Left colon (tissue), 2 donors: Measurements from ENCODE around the gene GRIP1. TPM values are rescaled to one million over a fixed set of nuclear protein-coding genes. Genes with fewer than 3 reads are reported as not detected.

Source experiments
- ATAC-seq: fragments of 200-7000 bp; cut with Tn5 transposase; one replicate; pipeline ENCODE4 v1.9.1; 2020; ENCODE audit warnings: mild to moderate bottlenecking, moderate library complexity
- DNase-seq, 2 donors: peaks; one replicate each; pipeline ENCODE4 v3.0.0-alpha.2; 2020
- intact Hi-C, 2 donors: fragments of 100-400 bp; cut with DNase I in 1 of 2; cut with micrococcal nuclease in 1 of 2; formaldehyde crosslinking; loops; one replicate each; pipeline versions ENCODE4 v1.11.2 to v1.14.0; 2022; cut with DNase I, micrococcal nuclease
- total RNA-seq, 2 donors: library from RNA; stranded (reverse); fragmentation: NEBNext Ultra II Directional; extraction: Animal tissue kit (Norgen Biotek cat#: 25700); gene quantifications; one replicate each; pipeline ENCODE4 v1.2.1, GENCODE V29; 2021
- donor health status: DM: no; HTN: no; CAD: no.
- donor health status: DM: yes; HTN: yes; CAD: no.

The GRIP1 gene
- total RNA-seq, 2 donors from 2014 or later: 3.5 to 11.4 TPM

DNA sequence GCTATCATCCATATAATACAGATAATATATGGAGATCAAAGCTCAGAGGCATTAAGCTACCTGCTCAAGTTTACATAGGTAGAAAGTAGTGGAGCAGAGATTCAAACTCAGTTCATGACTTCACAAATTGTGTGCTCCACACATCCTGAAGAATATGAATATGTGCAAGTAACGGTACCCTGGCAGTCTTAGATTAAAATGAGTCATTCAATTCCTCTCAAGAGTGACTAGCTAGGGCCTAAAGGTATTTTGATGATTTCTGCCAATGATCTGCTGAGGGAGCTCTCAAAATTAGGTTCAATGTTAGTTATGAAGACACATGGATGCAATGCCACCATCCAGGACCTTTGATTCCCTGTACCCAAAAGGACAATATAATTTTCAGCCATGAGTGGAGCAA is 58.9 kb downstream of the GRIP1 start:
- intact Hi-C loops: no loop called here
- no peak for ATAC-seq
- DNase-seq: no peak

DNA sequence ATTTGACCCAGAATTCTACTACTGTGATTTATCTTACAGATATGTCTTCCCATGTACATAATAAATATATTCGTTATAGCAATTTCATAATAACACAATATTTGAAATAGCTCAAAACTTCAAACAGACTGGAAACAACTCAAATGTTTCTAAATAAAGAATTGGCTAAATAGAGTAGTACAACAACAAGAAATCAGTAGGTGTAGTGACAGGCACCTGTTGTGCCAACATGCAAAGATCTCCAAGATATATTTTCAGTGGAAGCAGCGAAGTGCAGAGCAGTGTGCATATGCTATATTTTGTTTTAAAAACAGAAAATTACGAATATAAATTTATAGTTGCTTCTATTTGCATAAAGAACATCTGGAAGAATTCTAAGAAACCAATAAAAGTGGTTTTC is 60.9 kb downstream of the GRIP1 start:
- ATAC-seq: no peak
- intact Hi-C loops: no loop called here
- DNase-seq: no peak

DNA sequence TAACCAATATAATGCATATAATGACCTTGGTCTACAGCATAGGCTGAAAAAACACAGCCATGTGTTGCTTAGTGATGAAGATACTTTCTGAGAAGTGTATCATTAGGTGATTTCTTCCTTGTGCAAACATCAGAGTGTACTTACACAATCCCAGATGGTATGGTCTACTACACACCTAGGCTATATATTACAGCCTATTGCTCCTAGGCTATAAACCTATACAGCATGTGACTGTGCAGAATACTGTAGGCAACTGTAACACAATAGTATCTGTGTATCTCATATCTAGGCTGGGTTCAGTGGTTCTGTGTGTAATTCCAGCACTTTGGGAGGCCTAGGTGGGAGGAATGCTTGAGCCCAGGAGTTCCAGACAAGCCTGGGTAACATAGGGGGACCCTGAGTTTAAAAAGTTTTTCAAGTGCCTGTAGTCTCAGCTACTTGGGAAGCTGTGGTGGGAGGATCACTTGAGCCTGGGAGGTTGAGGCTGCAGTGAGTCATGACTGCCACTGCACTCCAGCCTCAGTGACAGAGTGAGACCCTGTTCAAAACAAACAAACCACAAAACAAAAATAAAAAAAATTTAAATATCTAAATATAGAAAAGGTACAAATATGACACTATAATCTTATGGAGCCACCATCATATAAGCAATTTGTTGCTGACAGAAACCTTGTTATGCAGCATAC is 66.6 kb downstream of the GRIP1 start:
- ATAC-seq: peak; percentile 92
- no peak for DNase-seq
- intact Hi-C loops: no loop called here

DNA sequence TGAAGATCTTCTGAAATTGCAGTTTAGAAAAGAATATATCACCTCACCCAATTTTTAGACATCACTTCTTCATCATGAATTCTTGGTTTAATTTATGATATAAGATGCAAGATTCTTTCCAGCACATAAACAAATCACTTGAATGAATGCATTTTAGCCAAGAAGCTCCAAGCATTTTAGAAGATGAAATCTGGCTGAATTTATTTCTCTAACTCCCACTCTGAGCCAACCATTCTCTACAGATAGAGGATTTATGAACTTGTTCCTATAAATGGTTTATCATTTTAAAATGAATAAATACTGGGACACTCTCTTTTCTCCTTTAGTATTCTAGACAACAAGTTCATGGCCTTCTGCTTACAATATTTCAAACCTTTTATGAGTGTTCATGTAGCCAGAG is 71.7 kb downstream of the GRIP1 start:
- intact Hi-C loops: no loop called here
- no peak for DNase-seq

GRCh38 chr12:66605293-66605692 is 73.6 kb downstream of the GRIP1 start:
- ATAC-seq: no peak
- DNase-seq: no peak
- intact Hi-C loops: no loop called here

More for the DNA sequence above, 71.7 kb downstream of the GRIP1 start:
- ATAC-seq: no peak

GRCh38 chr12:66603981-66604479 is 74.8 kb downstream of the GRIP1 start:
- no peak for ATAC-seq
- intact Hi-C loops: no loop called here
- no peak for DNase-seq

DNA sequence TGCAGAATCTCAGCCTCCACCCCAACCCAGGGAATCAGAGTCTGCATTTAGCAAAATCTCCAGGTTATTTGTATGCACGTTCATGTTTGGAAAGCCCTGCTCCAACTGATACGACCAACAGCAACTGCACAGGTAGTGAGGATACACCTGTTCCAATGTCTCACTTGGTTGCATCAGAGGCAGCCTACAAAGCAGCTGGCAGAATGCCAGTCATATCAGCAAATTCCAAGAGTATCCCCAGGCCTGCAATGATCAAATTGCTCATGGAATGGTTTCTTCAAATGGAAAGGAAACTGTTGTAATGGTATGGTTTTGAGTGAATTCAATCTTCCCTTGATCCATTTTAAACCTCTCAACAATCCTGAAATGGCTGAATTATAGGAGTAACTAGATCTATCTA is 75.4 kb downstream of the GRIP1 start:
- DNase-seq (no peak), ATAC-seq (no peak)
- intact Hi-C loops: no loop called here

DNA sequence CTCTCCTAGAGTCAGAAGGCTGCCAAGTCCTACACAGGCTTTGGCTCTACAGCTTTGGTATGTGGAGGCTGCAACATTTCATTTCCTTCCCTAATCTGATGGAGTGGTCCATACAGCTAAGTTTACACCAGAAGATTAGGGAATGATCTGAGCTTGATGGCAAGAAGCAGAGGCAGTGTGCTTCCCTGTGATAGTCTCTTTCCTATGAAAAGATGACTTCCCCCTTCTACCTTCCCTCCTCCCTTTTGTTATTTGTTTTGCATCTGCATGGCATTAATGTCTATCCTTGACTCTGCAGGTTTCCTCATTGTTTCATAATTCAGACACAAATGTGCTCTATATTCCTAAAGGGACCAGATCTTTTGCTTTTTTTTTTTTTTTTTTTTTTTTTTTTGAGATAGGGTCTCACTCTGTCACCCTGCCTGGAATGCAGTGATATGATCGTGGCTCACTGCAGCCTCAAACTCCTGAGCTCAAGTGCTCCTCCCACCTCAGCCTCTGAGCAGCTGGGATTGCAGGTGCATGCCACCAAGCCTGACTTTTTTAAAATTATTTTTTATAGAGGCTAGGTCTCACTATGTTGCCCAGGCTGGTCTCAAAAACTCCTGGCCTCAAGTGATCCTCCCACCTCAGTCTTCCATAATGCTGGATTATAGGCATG is 76.3 kb downstream of the GRIP1 start:
- ATAC-seq (no peak), DNase-seq (no peak)
- intact Hi-C loops: no loop called here

DNA sequence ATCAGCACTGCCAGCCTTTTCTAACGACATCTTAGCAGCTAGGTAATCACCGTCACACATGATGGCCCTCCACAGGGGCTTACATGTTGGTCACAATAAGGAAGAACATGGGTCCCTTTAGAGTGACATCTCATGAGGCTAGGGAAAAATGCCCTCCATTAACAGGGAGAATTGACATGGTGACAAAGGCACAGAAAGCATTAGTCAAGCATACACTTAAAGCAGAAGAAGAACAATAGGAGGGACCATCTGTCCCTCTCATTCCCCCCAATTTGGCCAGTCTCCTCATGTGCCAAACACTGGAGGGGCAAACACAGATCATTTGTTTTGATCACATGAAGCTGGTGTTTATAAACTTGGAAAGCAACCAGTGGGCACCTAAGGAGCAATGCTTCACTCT is 78.0 kb downstream of the GRIP1 start:
- ATAC-seq: no peak
- intact Hi-C loops: no loop called here
- no peak for DNase-seq

DNA sequence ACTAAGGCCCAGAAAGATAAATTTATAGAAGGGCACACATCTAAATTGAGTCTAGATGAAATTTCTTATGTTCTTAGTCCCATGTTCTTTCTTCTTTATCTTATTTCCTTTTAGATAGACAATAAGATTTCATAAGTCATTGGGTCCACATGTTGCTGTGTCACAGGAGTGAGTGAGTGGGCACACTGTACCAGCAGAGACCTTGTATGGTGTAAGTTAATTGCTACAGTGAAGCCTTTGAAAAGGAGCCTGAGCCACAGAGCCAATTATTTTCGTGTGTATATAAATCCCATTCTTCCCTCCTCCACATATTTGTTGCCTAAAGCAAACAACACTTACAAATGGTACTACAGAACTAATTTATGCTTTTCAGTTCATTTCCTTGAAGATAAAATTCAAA is 79.1 kb downstream of the GRIP1 start:
- ATAC-seq (no peak), DNase-seq (no peak)
- intact Hi-C loops: no loop called here

DNA sequence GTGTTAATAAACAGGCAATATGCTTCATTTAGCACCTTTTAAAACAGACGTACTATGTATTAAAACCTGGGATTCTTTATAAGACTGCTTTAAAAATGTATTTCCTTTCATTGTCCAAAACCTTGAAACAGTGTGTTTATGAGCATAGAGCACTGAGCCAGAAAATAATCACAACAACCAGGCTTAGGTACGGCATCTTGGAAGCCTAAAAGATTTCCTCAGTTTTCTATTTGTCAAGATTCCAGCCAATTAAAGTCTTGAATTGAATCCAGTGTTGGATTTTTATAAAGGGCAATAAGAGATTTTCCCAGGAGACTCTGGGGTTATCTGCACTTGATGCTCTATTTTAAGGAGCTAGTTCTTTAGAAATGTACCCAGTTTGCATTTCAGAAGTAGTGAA is 80.3 kb downstream of the GRIP1 start:
- DNase-seq (no peak), ATAC-seq (no peak)
- intact Hi-C loops: no loop called here

GRCh38 chr12:66598079-66598478 is 80.8 kb downstream of the GRIP1 start:
- DNase-seq: no peak
- intact Hi-C loops: no loop called here
- no peak for ATAC-seq

- intact Hi-C loops: no loop called here
- ATAC-seq (no peak), DNase-seq (no peak)
Observed at GRCh38 chr12:66596199-66596598, 82.7 kb downstream of the GRIP1 start.

DNA sequence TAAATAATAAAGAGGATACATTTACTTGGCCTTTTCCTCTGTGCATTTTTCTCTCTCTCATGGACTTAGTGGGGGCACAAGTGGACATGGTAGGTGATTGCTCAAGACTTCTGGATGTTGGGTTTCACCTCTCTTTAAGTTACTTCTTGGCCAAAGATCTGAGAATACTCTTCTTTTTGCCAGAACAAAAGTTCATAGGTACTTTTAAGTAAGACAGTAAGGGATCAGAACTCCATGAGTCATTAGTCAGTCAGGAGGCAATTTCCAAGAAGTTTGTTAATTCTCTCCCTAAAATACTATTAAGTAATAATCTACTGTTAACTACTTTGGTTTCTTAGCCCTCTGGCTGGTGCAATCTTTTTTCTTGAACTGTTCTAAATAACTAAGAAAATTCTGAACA is 84.2 kb downstream of the GRIP1 start:
- intact Hi-C loops: no loop called here
- DNase-seq: no peak
- ATAC-seq: no peak

DNA sequence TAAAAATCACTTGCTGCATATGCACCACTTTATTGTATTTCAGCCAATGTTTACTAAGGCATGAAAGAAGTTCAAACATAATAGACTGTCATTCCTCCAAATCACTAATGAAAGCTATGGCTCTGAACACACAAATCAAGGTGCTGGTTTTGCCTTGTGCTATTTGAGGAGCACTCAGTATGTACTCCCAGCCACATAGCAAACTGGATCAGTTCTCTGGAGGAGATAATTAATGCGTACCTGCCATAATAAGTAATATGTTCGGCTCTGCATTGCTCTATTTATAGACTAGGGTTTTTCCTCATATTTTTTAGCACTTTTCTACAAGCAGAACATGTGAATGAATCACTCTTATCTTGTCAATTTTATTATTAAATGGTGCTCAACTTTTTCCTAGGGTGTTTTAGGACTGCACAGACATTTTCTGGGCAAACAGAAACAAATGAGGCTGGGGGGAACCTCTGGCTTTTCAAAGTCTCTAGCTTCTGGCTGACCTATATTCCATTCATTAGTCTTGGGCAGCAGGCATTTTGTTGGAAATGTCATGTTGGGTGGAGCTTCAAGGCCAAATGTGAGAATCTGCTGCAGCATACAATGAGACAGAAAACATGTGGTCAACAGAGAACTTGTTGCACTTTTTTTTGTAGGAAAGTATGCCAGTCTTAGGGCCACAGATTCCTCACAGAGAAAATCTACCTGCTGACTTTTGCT is 88.4 kb downstream of the GRIP1 start:
- intact Hi-C loops: no loop called here
- ATAC-seq (no peak), DNase-seq (no peak)

DNA sequence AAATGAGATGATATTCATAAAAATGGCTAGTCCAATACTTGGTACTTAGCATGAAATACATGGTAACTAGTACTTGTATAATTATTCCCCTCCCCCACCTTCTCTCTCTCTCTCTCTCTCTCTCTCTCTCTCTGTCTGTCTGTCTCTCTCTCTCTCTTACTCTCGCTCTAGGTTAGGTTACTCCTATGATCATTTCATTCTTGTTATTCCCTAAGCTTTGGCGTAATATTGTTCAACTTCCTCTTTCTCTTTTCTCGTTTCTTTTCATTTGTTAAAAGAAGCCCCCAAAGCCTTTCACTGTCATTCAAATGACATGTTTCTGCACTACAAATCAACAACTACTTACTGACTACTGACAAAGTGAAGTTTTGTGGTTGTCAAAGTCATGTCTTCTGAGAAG is 89.8 kb downstream of the GRIP1 start:
- DNase-seq: no peak
- intact Hi-C loops: no loop called here
- ATAC-seq: no peak

- no peak for ATAC-seq
- intact Hi-C loops: no loop called here
- no peak for DNase-seq
Observed at GRCh38 chr12:66587912-66588311, 91.0 kb downstream of the GRIP1 start.

GRCh38 chr12:66584673-66585072 is 94.2 kb downstream of the GRIP1 start:
- DNase-seq: no peak
- intact Hi-C loops: no loop called here
- ATAC-seq: no peak

GRCh38 chr12:66573605-66574004 is 105.3 kb downstream of the GRIP1 start:
- ATAC-seq: no peak
- intact Hi-C loops: no loop called here
- DNase-seq: no peak

DNA sequence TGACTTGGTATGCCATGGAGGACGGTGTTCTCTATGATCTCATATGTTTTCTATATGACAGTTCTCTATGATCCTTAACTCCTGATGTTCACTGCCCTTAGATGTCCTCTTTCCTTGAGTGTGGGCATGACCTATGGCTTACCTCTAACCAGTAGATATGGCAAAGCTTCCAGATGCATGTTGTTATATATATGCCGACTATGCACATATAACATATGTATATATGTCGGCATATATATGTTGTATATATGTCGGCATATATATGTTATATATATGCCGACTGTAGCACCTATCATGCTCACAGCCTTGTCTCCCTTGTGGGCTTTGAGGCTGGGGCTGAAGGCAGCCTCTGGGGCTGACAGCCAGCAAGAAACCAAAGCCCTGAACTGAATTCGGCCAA is 106.0 kb downstream of the GRIP1 start:
- DNase-seq: no peak
- ATAC-seq: no peak
- intact Hi-C loops: no loop called here
